8988T (cell line): ENCODE results near the gene USP12.

ENCODE experiments used
- DNase-seq: peaks from one replicate; pipeline ENCODE4 v3.0.0; 2011

Gene USP12

DNA sequence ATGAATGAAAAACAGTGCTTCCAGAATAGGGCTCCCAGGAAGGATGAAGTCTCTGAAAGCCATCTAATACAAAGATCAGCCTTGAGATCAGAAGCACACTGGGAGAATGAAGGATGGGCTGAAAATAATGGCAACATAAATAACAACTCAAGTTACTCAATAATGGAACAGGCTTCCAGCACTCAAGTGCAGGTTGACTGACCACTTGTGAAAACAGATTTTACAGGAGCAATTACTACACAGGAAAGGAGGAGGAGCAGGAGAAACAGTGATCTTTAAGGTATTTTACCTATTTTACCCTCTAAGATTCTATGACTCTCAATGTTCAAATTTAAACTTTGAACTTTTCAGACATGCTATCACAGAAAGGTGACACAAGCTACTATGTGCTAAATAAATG is 106.0 kb downstream of the USP12 start:
- no peak for DNase-seq

DNA sequence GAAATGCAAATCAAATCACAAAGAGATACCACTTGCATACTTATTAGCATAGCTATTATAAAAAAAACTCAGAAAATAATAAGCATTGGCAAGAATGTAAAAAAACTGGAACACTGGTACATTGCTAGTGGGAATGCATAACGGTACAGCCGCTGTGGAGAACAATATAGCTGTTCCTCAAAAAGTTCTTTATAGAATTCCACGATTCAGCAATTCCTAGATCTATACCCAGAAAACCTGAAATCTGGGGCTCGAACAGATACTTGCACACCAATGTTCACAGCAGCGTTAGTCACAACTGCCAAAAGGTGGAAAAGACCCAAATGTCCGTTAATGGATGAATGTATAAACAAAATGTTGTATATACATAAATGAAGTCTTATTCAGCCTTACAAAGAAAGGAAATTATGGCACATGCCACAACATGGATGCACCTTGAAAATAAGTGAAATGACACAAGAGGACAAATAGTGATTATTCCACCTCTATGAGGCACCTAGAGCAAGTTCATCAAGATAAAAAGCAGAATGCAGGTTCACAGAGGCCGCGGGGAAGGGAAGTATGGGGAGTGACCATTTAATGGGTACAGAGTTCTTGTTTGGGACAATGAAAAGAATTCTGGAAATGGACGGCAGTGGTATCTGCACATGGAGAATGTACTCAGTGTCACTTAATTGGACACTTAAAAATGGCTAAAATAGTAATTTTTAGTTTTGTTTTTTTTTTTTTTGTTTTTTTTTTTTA is 107.2 kb downstream of the USP12 start:
- DNase-seq = no peak

DNA sequence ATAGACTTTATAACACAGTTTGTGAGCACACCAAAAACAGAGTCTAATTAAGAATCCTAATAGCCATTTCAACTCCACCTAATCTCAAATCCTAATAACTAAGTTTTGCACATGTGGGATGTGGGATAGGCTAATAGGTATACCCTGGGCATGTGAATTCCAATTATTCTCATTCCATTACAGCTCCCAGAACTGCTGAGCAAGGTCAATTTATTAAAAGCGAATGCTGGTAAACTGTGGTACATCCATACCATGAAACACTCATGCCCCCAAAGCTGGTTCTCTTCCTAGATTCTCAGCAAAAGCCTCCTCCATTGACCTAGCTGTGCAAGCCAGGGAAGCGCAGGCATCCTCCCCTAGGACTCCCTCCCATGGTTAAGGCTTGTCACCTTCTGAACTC is 113.8 kb downstream of the USP12 start:
- DNase-seq = no peak

DNA sequence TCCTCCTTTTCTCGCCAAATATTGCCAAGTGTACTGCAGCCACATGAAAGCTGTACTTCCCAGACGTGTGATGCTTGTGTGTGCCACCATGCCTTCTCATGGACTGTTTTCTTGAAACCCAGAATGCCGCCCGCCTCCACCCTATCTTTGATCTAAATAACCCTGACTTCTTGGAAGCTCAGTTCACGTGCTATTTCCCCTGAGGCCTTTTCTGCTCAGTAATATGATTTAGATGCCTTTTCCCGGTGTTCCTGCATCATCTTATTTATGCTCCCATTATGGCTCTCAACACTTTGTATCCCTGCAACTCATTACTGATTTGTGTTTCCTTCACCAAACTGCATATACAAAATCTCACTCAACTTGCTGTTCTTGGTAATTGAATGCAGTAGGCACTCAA is 116.1 kb downstream of the USP12 start:
- DNase-seq = no peak

DNA sequence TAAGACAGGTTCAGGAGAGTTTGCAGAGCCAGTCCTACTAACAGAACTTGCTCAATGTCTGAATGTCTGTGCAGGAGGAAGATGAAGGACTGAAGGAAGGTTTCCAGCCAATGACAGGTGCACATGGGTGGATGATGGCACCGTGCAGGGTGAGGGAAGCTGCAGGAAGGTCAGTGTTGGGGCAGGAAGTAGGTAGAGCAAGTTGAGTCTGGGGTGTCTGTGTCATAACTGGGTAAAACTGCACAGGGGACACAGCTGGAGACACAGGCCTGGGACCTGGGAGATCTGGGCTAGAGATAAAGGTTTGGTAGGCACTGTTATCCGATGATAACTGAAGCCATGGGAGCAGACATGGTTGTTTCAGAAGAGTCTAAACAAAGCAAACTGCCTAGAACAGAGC is 116.9 kb downstream of the USP12 start:
- no peak for DNase-seq

DNA sequence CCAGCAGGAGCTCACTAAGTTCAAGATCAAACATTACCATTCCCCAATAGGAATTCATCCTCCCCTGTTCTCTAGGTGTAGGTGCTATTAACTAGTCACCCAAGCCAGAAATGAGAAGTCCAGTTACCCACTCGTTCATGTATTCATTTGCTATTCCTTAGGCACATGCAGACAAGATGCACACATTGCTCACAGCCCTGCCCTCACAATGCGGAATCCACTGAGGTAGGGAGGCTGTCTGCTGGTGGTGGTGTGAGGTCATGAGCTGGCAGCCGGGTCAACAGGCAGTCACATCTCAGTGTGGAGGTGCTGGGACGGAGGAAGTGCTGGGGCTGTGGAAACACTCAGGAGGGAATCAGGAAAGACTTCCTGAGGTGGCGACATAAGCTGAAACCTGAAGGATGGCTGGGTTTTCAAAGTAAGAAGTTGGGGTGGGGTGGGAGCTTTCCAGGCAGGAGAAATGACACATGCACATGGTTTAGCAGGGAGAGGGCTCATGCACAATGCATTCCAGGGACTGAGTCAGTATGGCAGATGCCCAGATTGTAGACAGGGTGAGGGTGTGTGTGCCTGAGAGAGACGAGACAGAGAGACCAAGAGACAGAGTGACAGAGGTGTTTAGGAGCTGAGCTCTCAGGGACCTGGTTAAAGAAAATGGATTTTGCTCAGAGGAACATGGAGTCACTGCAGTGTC is 117.6 kb downstream of the USP12 start:
- peak; percentile 34 for DNase-seq

DNA sequence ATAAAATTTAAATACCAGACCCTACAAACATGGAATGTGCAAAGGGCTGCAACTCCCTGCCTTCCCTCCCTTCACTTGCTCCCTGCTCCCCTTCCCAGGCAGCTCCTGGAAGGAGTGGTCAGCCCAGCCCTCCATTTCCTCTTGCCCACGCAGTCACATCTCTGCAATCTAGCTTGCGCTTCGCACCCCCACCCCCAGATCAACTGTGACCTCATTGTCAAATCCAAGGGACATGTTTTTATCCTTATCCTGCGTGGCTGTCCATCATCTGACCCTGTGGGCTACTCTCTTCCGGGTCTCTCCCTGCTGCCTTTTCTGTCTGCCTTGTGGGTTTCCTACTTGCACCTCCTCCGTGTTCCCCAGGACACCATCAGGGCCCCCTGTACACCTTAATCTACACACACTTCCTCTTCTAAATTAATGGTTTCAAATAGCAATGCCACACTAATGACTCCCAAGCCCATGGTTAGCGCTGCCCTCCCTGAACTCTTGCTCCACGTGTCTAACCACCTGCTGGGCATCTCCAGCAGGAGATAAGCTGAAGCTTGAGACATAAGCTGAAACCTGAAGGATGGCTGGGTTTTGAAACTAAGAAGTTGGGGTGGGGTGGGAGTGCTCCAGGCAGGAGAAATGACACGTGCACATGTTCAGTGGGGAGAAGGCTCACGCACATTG is 118.3 kb downstream of the USP12 start:
- DNase-seq = no peak

DNA sequence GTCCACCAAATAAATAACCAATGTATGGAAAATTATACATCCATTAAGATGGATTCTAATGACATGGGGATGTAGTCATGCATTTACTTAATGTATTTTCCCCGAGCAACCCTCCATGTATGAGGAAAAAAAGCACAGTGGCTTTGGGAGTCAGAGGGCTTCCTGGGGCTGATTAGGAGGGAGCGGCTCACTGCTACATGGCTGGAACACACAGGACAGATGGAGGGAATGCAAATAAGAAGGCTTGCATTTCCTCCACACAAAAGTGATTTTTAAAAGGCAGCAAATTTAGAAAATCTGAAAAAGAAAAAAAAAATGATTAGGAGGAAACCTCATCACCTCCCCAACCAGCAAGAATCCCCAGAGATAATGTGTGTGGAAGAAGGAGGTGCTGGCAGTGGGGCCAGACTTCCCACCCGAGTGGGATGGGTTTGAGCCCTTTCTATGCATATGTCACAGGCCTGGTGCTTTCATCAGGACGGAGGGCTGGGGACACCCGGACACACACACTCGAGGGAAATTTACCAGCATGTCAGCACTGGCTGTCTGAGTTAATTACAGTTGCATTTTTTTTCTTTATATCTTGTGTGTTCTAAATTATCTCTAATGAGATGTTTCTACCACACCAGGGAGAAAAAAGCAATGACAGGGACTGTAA is 118.9 kb downstream of the USP12 start:
- no peak for DNase-seq

DNA sequence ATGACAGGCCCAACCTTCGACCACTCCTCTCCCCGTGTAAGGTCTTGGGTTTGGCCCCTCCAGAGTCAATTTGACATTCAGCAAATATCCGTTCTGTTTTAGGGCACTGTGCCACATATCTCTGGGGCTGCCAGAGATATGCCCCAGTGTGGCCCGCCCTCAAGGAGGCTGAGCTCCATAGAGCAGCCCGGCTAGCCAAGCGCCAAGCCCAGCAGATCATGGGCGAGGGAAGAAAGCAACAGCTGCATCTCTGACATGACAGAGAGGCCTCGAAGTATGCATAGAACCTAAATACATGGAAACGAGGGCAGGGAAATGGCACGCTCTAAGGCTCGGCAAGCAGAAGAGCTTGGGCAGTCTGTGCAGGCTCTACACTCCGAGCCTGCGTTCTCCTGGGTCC is 124.5 kb downstream of the USP12 start:
- no peak for DNase-seq

DNA sequence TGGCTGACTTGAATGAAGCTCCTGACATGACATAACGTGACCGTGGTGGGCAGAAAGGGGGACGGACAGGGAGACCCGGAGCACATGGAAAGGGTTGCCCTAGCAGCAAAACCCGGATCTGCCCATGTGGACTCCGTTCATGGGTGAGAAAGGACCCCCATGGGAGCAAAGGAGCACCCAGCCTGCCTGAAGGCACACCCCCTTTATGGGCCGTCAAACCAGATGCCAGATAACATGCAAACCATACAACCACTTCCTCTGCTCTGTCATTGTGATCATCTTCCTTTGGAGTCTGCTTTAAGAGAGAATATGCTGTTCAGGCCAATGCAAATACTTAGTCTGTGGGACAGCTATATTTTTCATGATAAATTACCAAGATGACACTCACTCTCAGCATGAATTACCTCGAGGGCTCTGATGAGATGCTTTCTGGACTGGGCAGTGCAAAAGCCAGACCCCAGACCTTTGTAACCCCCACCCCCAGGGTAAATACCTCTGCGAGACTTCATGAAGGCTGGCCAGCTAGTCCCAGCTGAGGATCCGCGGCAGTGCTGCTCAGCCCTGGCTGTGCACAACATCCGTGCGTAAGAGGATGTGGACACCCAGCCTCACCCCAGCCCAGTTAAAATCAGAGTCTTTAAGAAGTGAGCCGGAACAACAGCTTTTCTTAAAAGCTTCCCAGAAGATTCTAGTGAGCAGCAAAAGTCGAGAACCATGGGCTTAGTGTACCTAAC is 126.6 kb downstream of the USP12 start:
- DNase-seq = no peak

DNA sequence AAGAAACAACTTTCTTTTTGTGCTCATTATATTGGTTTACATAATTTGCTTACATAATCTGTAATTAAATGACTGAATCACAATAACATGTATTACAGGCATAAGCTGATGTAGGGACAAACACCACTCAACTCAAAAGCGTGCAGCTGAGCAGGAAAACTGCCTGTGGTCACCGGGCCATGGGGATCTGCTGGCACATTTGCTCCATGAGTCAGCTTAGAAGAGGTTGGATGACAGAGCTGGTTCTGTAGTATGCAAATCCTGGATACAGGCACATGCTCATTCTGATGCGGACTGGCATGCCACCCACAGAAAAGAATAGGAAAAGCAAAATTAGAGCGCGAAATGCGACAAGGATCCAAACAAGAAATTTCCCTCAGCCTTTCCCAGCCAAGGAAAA is 128.6 kb downstream of the USP12 start:
- DNase-seq = peak; percentile 86

DNA sequence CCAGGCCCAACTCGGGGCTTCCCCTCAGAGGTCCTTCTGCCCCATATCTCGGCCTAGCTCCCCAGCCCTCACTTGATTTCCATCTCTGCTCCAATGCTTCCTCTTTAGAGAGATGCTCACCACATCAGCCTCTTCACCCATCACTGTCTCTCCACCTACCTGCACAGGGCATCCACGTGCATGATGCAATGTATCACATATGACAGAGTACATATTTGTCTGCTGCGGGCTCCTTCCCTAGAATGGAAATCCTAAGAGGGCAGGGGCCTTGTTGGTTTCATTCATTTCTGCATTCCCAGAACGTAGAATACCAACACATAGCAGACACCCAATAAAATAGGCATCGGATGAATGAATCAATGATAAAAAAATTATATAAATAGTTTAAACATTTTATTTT is 130.3 kb downstream of the USP12 start:
- DNase-seq = no peak

DNA sequence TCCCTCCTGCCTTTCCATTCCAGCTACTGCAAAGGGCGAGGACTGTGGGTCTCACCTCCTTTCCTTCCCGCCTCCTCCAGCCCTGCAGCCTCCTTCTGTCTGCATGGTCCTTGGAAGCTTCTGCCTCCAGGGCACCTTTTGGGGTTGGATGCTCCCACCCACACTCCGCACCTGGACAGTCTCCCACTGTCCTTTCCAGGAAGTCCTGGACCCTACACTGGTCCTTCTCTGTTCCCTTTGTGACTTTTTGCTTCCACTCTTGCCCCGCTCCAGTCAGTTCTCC is 130.8 kb downstream of the USP12 start:
- no peak for DNase-seq

DNA sequence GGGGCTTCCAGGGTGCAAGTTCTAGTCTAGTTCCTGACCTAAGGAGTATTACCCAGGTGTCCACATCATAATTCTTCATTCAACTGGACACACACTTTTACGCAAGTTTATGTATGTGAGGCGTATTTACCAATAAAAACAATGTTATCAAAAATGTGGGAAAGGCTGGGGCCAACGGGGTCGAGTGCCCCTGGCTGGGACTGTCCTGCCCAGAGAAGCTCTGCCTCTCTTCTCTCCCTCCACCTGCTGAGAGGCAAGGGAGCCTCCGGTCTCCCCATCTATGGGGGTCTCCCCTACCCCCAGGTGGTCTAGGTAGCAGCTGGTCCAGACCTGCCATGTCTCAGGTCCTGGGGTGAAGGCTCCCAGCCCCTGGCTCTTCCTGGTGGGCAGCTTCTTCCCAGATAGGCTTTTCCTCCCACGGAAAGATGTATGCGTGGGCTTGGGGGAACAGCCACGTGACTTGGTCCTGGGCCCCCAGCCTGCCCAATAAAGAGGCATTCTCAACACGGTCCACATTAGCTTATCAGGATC is 132.4 kb downstream of the USP12 start:
- no peak for DNase-seq

DNA sequence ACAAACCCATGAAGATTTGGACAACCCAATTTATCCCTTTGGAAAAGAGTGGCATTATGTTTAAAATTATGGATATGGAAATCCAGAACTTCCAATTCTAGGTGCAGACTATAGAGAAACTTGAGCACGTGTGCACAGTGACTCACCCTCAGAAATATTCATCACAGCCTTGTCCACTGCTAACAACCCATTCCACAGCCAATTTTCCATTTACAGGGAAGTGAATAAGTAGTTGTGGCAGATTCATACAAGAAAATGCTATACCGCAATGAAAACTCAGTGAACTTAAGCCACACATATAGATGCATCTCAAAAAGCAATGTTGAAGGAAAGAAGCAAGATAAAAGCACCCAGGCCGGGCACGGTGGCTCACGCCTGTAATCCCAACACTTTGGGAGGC is 133.3 kb downstream of the USP12 start:
- DNase-seq = no peak

DNA sequence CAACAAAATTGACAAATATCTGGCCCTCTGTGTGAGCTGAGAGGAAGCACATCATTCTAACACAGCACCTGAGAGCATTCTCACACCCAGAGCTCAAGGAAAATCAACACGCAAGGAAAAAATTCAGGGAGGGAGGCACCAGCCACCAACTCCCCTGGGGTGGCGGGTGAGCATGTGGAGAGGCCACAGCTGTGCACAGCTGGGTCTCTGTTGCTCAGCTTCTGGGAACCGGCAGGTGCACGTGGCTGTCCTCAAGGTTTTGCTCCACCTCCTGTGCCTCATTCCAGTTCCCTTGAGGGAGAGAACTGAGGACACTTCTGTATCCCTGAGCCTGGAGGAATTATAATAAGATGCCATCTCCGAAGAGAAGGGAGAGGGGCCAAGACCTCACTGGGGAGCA is 134.0 kb downstream of the USP12 start:
- DNase-seq = no peak

DNA sequence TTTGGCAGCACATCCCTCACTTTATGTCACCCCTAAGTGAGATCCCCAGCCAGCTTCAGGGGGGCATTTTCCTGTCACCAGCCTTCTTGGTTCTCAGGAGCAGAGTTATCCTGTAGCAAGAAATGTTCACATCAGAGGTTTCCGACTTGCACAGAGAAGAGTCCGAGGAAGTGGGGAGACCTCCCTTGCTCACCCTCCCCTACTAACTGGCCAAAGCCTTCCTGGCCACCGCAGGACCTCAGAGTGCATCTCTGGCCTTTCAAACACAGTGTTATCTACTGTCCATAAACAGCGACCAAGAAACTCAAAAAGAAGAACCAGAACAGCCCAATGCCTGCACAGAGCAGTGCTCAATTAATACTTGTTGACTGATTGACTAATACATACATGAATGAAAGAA is 134.4 kb downstream of the USP12 start:
- DNase-seq = no peak

DNA sequence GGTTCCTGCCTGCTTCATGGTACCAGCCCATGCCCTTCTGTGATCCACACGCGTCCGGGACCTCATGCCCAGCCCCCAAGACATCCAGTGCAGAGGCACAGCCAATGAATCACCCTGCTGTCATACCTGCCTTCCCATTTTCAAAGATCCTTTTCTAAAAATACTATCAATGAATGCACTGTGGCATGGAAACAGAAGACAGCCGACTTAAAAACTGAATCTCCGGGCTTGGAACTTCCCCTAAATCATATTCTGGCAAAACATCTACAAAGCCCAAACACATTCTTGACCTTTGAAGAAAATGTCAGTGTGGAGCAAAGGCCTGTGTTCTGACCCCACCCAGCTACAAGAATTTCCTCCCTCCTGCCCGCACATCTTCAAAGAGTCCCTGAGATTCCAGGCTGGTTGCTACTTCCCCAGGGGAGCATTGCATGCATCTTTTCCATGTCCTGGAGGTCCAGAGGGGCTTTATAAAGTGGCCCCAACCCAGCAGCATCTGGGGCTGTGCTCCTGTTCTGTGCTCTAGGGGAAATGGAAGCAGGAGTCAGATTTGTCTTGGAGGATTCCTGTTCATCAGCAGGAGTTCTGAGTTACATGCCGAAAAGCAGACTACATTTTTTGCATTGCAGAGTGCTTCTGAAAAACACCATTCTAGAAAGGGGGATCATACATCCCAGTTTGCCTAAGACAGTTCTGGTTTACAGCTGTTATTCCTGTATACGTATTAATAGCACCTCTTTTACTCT is 135.2 kb downstream of the USP12 start:
- DNase-seq = peak; percentile 30

DNA sequence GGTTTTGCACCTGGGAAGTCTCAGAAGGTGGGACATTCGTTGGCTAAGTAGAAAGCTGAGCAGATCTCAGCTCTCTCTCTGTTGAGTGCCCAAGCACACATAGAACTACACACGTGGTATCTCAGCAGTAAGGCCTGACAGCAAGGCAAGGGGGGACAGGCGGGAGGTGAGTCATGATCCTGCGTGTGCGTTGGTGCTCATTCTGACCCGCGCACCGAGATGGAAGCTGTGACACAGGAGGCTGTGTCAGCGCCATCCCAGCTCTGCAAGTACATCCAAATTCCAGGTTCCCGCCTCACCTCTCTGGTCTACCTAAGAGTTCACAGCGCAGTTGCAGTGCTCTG is 135.7 kb downstream of the USP12 start:
- peak; percentile 37 for DNase-seq

DNA sequence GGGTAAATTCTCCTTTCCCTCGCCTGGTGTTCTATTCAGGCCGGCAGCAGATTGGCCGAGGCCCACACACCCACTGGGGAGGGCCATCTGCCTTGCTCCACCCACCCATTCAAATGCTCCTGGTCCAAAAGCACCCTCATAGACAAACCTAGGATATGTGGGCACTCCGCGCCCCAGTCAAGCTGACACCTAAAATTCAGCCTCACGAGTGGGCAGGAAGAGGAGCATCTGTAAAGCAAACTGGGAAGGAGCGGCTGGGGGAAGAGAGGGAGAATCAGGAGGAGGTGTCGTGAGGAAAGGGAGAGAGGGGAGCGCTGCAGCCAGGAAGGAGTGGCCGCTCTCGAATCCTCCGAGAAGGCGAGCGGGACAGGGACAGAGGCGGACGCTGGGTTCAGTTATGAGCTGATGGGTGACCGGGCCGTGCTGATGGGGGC is 136.9 kb downstream of the USP12 start:
- no peak for DNase-seq

DNA sequence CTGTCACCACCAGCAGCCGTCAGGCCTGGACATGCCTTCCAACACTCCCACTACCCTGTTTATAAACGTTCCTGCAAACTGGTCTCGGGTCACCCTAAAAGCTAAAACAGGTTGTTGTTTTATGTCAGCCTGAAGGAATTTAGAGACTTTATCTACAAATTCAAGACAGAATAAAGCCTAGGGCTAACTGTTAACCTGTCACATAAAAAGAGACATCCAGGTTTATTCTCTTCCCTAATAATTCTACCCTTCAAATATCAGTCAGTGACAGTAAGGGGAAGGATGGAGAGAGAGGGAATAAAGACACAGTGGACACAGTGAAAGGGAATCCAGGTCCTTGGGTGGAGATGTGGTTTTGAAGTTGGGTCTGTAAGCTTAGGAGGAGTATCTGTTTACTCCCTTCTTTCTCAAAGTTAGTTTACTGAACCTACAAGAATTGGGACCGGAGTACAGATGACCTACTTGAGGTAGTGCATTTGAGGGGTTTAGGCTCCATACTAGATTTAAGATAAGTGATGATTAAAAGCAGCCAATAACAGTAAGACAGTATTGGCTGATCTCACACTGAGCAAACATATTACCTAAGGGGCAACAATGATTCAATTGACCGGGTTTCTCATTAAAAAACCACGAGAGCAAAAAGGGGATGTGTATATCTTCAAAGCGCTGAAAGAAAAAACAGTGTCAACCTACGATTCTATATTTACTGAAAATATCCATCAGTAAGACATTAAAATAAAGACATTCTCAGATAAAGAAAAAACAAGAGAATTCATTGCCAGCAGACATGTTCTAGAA is 142.7 kb downstream of the USP12 start:
- no peak for DNase-seq
